Upper lobe of left lung (tissue), 4 donors: ENCODE data around the gene FUT8.

ENCODE experiments used
- EP300 ChIP-seq, 4 donors: sonication (generic); formaldehyde crosslinking; IDR thresholded peaks; one replicate each; pipeline ENCODE4 v1.5.1; 2017; ENCODE audit warnings: antibody characterized with exemption in 4 of 4, control low read depth in 2 of 4
- POLR2A ChIP-seq, 4 donors: fragments of 450-650 bp; IDR thresholded peaks; one replicate each; pipeline ENCODE4 v1.5.1; 2016 to 2017; ENCODE audit warnings: antibody characterized with exemption in 4 of 4, mild to moderate bottlenecking in 2 of 4
- POLR2AphosphoS5 ChIP-seq, 2 donors: sonication (generic); formaldehyde crosslinking; IDR thresholded peaks; one replicate each; pipeline ENCODE4 v1.5.1; 2017; ENCODE audit warnings: antibody characterized with exemption in 2 of 2
- TF ChIP-seq, protein P1 (sequence below), 6 experiments: fragments of 450-650 bp in 4 of 6; fragments of 200-600 bp in 2 of 6; sonication (generic) in 2 of 6; IDR thresholded peaks; one replicate each; pipeline ENCODE4 v1.5.1; 2016 to 2019; ENCODE audit warnings: antibody characterized with exemption in 6 of 6

DNA sequence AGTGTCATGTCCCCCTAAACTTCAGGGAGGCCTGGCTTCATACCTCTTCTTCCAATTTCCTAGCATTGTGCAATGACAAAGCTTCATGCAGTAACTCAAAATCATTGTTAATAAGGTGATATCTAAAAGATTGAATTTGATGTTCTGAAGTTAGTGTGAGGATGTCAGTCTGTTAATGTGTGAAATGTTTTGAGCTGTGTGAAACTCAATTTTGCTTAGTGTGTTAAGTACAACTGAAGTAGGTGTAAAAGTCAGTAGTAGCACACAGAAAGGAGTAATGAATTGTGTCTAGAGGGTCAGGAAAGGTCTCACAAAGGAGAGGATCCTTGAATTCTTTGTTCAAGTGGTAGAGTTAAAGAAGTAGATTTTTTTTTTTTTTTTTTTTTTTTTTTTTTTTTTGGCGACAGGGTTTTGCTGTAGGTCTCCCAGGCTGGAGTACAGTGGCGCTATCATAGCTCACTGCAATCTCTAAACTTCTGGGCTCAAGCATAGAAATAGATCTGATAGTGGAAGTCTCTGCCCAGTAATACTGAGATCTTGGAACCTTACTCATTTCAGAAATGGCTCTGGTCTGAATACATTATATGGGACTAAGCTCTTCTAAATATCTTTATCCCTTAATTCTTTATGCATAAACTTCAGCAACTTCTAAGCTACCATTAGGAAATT lies 63.9 kb downstream of the FUT8 start:
- TF ChIP-seq EP300 (IDR thresholded peaks at IDR 0.05) (no peak), POLR2A (IDR thresholded peaks at IDR 0.05) (no peak), POLR2AphosphoS5 (IDR thresholded peaks at IDR 0.05) (no peak)
- TF ChIP-seq, protein P1, sequence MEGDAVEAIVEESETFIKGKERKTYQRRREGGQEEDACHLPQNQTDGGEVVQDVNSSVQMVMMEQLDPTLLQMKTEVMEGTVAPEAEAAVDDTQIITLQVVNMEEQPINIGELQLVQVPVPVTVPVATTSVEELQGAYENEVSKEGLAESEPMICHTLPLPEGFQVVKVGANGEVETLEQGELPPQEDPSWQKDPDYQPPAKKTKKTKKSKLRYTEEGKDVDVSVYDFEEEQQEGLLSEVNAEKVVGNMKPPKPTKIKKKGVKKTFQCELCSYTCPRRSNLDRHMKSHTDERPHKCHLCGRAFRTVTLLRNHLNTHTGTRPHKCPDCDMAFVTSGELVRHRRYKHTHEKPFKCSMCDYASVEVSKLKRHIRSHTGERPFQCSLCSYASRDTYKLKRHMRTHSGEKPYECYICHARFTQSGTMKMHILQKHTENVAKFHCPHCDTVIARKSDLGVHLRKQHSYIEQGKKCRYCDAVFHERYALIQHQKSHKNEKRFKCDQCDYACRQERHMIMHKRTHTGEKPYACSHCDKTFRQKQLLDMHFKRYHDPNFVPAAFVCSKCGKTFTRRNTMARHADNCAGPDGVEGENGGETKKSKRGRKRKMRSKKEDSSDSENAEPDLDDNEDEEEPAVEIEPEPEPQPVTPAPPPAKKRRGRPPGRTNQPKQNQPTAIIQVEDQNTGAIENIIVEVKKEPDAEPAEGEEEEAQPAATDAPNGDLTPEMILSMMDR (IDR thresholded peaks at IDR 0.05): no peak
